Muscle of back (tissue), 11 donors: ENCODE data around the gene RBFOX2. TPM values are rescaled to one million over a fixed set of nuclear protein-coding genes. Genes with fewer than 3 reads are reported as not detected.
"Not testable (repeated sequence)": the region's sequence is repeated elsewhere in the genome, so short reads cannot be mapped to it uniquely, and the experiment has no call there.

Experiments
- DNase-seq, 3 donors: peaks; one replicate each; pipeline versions ENCODE4 v3.0.0 to v3.0.0-alpha.2; 2013
- polyA plus RNA-seq, 10 donors: library from polyadenylated mRNA; unstranded; fragments of 120-200 nt; gene quantifications; one replicate each; pipeline ENCODE4 v1.2.1, GENCODE V29; 2013; ENCODE audit not compliant: insufficient read length in 10 of 10

RBFOX2 gene
- polyA plus RNA-seq, 10 donors: 159 to 231 (median 186) TPM

DNA sequence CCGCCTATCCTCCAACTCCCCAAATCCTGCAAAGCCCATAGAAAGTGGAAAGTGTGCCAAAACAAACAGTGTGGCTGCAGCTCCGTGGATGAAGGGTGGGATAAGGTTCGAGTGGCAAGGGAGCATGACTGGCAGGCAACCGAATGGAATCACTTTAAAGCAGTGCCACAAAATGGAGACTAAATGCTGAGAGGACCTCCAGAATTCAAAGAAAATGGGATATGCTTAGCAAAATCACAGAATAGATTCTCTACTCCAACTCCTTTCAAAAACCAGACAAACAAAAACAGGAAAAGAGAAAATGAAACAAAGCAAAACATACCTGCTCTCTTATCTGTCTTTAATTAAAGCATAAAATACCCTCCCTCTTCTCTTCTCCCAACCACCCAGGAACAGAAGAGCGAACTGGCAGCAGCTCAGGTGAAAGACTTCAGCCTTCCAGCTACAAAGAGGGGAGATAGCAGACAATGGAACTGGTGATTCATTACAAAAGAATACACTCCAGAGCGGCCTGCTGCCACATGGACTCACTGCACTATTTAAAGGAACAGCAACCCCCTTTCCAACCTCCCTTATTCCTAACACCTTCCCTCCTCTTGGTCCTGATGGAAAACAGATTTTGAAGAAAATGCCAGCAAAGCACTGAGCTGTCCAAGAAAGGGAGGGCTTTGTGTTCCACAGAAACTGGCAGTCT is 192.5 kb downstream of the RBFOX2 start:
- DNase-seq: peak; percentile 83 to 91 (median 91)

DNA sequence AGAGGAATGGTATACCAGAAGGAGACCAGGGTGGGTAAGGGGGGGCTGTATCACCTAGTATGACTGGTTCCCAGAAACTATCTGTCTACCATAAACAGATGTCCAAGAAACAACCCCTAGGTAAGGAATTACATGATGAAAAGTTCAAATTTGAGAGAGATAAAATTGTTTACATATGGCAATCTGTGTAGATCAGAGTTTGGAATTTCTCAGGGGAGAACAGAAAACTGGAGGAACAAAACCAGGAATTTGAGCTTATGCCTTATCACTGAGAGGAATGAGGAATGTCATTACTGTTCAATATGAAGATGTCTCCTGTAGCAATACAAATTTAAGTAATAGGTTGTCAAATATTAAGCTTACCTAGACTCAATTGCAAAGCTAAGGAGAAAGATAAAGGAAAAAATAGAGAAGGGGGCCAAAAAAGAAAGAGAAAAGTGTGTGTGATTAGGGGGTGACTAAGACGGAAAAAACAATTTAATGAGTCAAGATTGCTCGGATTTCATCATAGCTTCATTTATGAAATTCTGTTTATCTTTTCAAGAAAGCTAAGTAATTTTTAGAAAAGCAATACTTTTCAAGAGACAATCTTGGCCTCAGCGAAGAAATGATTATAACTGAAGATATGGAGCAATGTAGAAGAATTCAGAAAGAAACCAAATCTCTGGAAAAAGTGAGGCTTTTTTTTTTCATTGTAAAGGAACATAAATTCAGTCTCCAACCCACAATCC is 193.2 kb downstream of the RBFOX2 start:
- peak in 1 of 3 donors; percentile 43 for DNase-seq

GRCh38 chr22:35834061-35834460 is 194.6 kb downstream of the RBFOX2 start:
- DNase-seq: no peak

DNA sequence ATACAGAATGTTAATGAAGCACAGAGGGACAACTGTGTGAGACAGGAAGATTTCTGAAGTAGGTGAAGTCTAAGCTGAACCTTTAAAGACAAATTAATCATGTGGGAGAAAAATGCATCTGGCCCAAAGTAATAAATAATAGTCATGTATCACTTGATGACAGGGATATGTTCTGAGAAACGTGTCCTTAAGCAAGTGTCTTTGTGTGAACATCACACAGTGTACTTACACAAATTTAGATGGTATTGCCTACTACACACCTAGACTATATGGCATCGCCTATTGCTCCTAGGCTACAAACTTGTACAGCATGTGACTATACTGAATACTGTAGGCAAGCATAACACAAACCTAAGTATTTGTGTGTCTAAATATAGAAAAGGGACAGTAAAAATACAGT is 198.3 kb downstream of the RBFOX2 start:
- DNase-seq: no peak

GRCh38 chr22:35824256-35824655 is 204.4 kb downstream of the RBFOX2 start:
- DNase-seq: no peak

GRCh38 chr22:35821654-35822053 is 207.0 kb downstream of the RBFOX2 start:
- DNase-seq: no peak

DNA sequence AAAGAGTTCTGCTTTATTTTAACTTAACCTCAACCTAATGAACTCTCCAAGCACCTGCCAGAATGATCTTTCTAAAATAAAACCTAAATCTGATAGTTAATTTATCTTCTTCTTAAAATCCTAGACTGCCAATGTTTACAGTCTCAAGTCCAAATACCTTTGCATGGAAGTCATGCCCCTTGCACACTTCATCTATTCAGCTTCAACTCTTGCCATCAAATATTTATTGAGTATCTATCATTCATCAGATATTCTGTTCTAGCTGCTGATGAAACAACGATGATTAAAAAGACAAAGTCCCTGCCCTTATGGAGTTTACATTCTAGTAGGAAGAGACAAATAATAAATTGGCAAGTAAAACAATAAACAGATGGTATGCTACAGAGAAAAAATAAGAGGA is 209.2 kb downstream of the RBFOX2 start:
- no peak for DNase-seq

DNA sequence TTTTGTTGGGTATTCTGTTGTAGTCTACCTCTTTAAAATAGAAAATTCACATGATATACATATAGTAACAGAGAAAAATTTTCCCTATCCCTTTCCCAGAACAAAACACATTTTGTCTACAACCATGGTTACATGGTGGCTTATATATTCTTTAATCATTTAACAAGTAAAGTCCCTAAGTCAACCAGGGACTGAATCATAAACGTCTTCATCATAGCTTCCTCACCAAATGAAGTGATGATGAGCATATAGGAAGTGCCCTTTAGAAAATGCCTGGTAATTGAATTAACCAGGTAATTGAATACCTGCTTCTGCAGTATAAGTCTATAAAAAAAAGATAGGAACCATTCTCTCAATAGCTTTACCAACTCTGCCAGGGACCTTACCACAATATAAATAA is 209.7 kb downstream of the RBFOX2 start:
- no peak for DNase-seq

DNA sequence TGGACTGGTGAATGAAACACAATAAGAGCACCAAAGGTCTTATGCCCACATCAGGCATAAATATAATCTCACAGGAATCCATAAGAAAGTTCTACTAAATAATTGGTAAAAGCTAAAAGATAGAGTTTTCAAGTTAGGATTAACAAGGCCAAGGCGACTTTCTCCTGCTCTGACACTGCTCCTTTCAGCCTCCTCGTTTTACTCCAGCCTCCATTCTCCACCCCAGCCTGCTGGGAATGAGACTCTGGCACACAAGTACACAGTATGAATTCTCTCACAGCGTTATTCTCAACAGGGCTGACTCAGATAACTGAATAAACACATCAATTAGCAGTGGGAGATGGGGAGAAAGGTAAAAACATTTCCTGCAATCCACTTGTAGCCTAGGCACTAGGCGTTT is 216.0 kb downstream of the RBFOX2 start:
- DNase-seq: no peak

DNA sequence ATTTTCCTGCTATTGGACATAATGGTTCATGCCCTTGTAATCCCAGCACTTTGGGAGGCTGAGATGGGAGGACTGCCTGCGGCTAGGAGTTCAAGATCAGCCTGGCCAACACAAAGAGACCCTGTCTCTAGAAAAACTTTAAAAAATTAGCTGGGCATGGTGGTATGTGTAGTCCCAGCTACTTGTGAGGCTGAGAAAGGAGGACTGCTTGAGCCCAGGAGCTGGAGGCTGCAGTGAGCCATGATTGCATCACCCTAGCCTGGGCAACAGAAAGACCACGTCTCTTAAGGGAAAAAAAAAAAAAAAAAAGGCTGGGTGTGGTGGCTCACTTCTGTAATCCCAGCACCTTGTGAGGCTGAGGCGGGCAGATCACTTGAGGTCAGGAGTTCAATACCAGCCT is 217.0 kb downstream of the RBFOX2 start:
- DNase-seq: no peak

- DNase-seq: no peak
These were observed 218.8 kb downstream of the RBFOX2 start for GRCh38 chr22:35809816-35810215.

GRCh38 chr22:35808377-35808776 is 220.2 kb downstream of the RBFOX2 start:
- no peak for DNase-seq

GRCh38 chr22:35806668-35807067 is 222.0 kb downstream of the RBFOX2 start:
- DNase-seq: not testable (repeated sequence)

DNA sequence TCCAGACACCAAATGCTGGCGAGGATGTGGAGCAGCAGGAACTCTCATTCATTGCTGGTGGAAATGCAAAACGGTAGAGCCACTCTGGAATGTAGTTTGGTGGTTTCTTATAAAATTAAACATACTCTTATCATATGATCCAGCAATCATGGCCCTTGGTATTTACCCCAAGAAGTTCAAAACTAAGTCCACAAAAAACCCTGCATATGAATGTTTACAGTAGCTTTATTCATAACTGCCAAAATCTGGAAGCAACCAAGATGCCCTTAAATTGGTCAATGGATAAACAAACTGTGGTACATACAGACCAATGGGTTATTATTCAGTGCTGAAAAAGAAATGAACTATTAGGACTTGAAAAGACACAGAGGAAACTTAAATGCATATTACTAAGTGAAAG is 223.2 kb downstream of the RBFOX2 start:
- DNase-seq: no peak

GRCh38 chr22:35804421-35804820 is 224.2 kb downstream of the RBFOX2 start:
- DNase-seq: no peak

GRCh38 chr22:35802885-35803284 is 225.7 kb downstream of the RBFOX2 start:
- no peak for DNase-seq

DNA sequence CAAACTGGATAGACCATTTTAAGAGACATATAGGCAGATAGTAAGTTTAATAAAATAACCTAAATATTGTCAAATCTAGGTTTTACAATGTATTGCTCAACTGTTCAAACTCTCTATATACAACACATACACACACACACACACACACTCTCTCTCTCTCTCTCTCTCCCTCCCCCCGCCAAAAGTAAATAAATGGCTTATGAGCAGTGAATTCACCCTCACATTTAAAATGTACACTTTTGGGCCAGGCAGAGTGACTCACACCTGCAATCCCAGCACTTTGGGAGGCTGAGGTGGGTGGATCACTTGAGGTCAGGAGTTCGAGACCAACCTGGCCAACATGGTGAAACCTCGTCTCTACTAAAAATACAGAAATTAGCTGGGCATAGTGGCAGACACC is 227.3 kb downstream of the RBFOX2 start:
- not testable (repeated sequence) for DNase-seq

DNA sequence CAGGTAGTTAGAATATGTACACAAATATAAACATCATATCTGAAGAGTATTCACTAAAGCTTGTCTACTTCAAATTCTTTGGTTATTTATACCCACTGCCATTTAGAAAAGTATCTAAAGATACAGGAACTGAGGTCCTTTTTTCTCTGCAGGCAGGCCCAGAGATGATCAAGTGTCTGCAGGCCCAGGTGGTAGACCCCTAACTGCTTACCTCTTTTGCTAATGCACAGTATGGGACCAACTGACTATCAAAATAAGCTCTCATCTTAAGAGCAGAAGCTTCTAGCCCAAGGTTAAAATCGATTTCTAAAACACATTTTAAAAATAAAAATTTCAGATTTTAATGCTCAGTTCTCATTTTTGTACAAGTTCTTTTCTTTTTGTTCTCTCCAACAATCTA is 229.5 kb downstream of the RBFOX2 start:
- DNase-seq: no peak

DNA sequence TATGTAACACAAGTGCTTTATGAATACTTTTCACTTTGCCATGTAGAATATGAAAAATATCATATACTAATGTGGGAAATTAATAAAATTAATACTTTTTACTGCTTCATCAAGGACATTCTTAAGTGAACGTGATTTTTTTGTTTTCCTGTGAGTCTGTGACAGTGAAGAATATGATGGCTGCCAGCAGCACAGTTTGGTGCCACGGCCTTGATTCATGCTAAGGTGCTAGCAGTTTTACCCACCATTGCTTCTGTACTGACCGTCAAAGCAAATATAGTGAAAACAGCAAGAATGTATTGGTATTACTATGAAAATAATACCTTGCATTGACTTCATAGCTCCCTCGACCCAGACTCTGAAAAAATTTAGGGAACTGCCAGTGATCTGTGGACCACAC is 231.2 kb downstream of the RBFOX2 start:
- DNase-seq: no peak

- DNase-seq: no peak
These were observed 233.1 kb downstream of the RBFOX2 start for GRCh38 chr22:35795476-35795875.

DNA sequence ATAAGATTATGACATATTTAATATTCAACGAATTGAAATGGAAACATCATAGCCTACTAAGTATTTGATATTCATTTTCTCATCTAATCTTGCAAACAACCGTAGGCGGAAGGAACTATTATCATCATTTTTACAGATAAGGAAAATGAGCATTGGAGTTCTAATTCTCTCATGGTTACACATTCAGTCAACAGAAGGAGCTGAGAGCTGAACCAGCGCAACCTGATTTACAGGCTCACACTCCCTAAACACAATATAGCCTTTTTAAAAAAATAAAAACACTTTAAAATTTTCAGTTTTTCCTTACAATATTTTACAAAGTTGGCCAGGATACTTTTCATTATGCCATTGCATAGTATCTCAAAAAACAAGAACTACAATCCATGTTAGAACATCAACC is 236.1 kb downstream of the RBFOX2 start:
- DNase-seq: no peak

- DNase-seq: not testable (repeated sequence)
These were observed 236.8 kb downstream of the RBFOX2 start for GRCh38 chr22:35791788-35792187.

DNA sequence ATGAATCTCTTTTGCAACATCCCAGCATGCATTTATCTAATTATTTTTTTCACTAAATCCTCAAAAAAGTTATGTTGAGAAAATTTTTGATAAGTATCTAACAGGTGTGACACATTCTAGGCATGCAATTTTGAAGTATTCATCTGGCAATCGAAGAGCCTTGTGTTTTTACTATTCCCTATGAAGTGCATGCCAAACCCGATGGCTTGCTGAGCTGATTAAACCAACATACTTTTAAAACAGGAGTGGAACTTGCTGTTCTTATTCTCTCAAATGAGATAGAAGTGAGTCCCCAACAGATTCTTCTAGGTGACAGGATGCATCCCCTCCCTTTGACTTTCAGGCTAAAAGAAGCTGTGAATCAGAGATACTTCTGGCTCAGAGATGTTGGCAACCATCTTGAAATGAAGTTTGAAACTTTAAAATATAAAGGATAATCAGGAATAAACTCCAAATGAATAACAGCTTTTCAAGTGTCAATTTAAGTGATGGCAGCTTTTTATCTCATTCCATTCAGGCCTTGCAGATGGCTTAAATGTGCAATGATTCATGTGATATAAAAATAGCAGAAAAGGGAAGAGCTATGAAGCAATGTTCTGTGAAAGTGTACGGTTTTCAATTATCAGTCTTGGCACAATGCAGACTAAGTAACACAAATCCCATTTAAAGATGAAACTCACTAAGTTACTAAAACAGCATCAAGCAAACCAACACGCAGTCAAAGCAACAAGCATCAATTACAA is 243.3 kb downstream of the RBFOX2 start:
- peak in 1 of 3 donors; percentile 33 for DNase-seq
